ENCODE measurements around the gene SFRP5.

GRCh38 chr10:97755718-97756117 is 16.1 kb downstream of the SFRP5 start:
- TF ChIP-seq, protein P1, sequence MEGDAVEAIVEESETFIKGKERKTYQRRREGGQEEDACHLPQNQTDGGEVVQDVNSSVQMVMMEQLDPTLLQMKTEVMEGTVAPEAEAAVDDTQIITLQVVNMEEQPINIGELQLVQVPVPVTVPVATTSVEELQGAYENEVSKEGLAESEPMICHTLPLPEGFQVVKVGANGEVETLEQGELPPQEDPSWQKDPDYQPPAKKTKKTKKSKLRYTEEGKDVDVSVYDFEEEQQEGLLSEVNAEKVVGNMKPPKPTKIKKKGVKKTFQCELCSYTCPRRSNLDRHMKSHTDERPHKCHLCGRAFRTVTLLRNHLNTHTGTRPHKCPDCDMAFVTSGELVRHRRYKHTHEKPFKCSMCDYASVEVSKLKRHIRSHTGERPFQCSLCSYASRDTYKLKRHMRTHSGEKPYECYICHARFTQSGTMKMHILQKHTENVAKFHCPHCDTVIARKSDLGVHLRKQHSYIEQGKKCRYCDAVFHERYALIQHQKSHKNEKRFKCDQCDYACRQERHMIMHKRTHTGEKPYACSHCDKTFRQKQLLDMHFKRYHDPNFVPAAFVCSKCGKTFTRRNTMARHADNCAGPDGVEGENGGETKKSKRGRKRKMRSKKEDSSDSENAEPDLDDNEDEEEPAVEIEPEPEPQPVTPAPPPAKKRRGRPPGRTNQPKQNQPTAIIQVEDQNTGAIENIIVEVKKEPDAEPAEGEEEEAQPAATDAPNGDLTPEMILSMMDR (IDR thresholded peaks at IDR 0.05) = no peak
- TF ChIP-seq EZH2phosphoT487 (IDR thresholded peaks at IDR 0.05) = no peak
- no peak for TF ChIP-seq EZH2 (IDR thresholded peaks at IDR 0.05)
